Measurements from ENCODE around the gene ZBTB9.

The ZBTB9 gene

GRCh38 chr6:33421344-33421643 lies 33.1 kb upstream of the ZBTB9 start:
- Histone ChIP-seq H3K4me2 (ENCODE audit: low read depth, low read length) (no peak overlapping the region), H2AFZ (ENCODE audit: low read length) (no peak overlapping the region), H3K4me1 (ENCODE audit: low read length) (peaks cover 19% of the 10 kb centered on the region), H3K27ac (ENCODE audit: low read length) (no peak overlapping the region), H3K9me2 (replicated peaks; ENCODE audit: insufficient read depth, low read length) (no peaks in the 10 kb centered on the region), H3K9me3 (replicated peaks; ENCODE audit: insufficient read depth, low read length) (no peaks in the 10 kb centered on the region), H3K4me3 (ENCODE audit: low read length) (no peak overlapping the region), H3K9ac (ENCODE audit: low read length) (no peak overlapping the region), H4K20me1 (ENCODE audit: insufficient read depth, low read length) (no peaks in the 10 kb centered on the region), H3K79me2 (ENCODE audit: low read length) (peaks cover 15% of the 10 kb centered on the region), H3K36me3 (replicated peaks; ENCODE audit: insufficient read depth, low read length) (no peaks in the 10 kb centered on the region), H3K27me3 (replicated peaks; ENCODE audit: insufficient read depth, low read length) (peaks cover 35% of the 10 kb centered on the region), H3F3A (ENCODE audit: insufficient read depth, low read length) (peaks cover 12% of the 10 kb centered on the region)
- TF ChIP-seq CTCF (IDR thresholded peaks at IDR 0.05; ENCODE audit: low read length) (no peak), EZH2phosphoT487 (IDR thresholded peaks at IDR 0.05; ENCODE audit: low read length) (no peak), EZH2 (optimal IDR thresholded peaks at IDR 0.05; ENCODE audit: low read depth, low read length) (no peak)
- DNase-seq: no peak

DNA sequence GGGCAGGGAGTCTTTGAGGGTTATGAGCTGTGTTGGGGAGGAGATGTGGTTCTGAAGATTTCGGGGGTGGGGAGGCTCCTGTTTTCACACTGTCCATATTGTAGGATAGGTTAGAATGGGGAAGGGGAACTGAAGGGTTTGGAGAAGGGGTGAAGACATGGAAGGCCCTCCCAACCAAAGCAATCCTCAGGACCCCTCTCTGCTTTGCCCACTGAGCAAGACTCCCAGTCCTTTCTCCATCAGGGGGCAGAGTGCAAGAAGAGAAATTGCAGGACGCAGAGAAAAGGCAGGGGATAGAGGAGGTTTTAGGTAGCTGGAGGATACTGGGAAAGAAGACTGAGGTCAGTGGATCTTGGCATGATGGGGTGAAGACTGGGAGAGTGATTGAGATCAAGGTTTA lies 30.6 kb upstream of the ZBTB9 start:
- Histone ChIP-seq H3K79me2 (ENCODE audit: low read length) (no peaks in the 10 kb centered on the region), H3K36me3 (replicated peaks; ENCODE audit: insufficient read depth, low read length) (no peaks in the 10 kb centered on the region), H3K27ac (ENCODE audit: low read length) (no peak overlapping the region), H4K20me1 (ENCODE audit: insufficient read depth, low read length) (no peaks in the 10 kb centered on the region), H3K9me2 (replicated peaks; ENCODE audit: insufficient read depth, low read length) (no peaks in the 10 kb centered on the region), H3K9ac (ENCODE audit: low read length) (no peak overlapping the region), H3K4me2 (ENCODE audit: low read depth, low read length) (no peak overlapping the region), H3K27me3 (replicated peaks; ENCODE audit: insufficient read depth, low read length) (peaks cover 35% of the 10 kb centered on the region), H2AFZ (ENCODE audit: low read length) (no peak overlapping the region), H3K4me1 (ENCODE audit: low read length) (peaks cover 20% of the 10 kb centered on the region), H3K4me3 (ENCODE audit: low read length) (no peak overlapping the region), H3K9me3 (replicated peaks; ENCODE audit: insufficient read depth, low read length) (no peaks in the 10 kb centered on the region), H3F3A (ENCODE audit: insufficient read depth, low read length) (peaks cover 22% of the 10 kb centered on the region)
- TF ChIP-seq EZH2 (optimal IDR thresholded peaks at IDR 0.05; ENCODE audit: low read depth, low read length): no peak
- no peak for TF ChIP-seq CTCF (IDR thresholded peaks at IDR 0.05; ENCODE audit: low read length)
- no peak for TF ChIP-seq EZH2phosphoT487 (IDR thresholded peaks at IDR 0.05; ENCODE audit: low read length)
- DNase-seq: no peak

DNA sequence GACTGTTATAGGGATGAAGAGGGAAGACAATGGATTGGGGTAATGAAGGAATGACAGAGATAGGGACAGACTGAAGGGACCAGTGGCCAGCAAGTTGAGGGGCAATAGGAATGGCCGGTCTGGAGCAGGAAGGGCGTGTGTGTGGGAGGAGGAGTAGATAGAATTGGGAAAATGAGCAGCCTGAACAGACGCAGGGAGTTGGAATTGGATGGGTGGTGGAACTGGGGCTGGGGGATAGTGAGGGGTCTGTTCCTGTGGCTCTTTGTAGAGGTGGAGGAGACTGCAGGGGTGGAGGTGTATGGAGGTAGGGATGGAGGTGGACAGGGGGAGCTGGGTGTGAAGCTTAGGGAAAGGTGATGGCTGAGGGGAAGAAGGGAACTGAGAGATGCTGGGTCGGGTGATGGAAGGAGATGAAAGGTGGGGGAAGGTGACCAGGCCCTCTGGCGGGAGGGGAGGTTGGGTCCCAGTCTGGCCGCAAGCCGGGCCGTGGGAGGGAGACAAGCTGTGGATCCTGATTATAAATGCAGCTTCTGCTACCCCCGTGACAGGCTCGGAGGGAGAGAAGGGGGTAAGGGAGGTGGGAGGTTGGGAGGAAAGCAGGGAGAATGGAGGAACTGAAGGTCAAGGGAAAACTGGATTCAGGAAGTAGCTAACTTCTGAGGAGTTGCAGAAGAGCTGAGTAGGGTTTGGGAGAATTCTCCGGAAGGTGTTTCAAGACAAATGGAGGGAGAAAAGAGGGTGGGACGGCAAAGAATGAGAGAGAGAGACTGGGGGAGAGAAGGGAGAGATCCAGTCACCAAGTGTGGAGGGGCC lies 29.3 kb upstream of the ZBTB9 start:
- Histone ChIP-seq H2AFZ (ENCODE audit: low read length) (peak overlapping the region; percentile 64), H3K27ac (ENCODE audit: low read length) (peak overlapping the region; percentile 52; the same call in 1 of the 2 replicates), H3K9ac (ENCODE audit: low read length) (peak overlapping the region; percentile 61), H3K9me2 (replicated peaks; ENCODE audit: insufficient read depth, low read length) (no peaks in the 10 kb centered on the region), H3K9me3 (replicated peaks; ENCODE audit: insufficient read depth, low read length) (no peaks in the 10 kb centered on the region), H3K27me3 (replicated peaks; ENCODE audit: insufficient read depth, low read length) (peaks cover 35% of the 10 kb centered on the region), H3F3A (ENCODE audit: insufficient read depth, low read length) (peaks cover 28% of the 10 kb centered on the region), H4K20me1 (ENCODE audit: insufficient read depth, low read length) (no peaks in the 10 kb centered on the region), H3K4me2 (ENCODE audit: low read depth, low read length) (peak overlapping the region; percentile 87), H3K4me3 (ENCODE audit: low read length) (peak overlapping the region; percentile 80), H3K4me1 (ENCODE audit: low read length) (peaks cover 15% of the 10 kb centered on the region), H3K79me2 (ENCODE audit: low read length) (no peaks in the 10 kb centered on the region), H3K36me3 (replicated peaks; ENCODE audit: insufficient read depth, low read length) (no peaks in the 10 kb centered on the region)
- no peak for TF ChIP-seq CTCF (IDR thresholded peaks at IDR 0.05; ENCODE audit: low read length)
- TF ChIP-seq EZH2phosphoT487 (IDR thresholded peaks at IDR 0.05; ENCODE audit: low read length): no peak
- no peak for TF ChIP-seq EZH2 (optimal IDR thresholded peaks at IDR 0.05; ENCODE audit: low read depth, low read length)
- DNase-seq: no peak
